Measurements from ENCODE around the gene LRMDA. TPM values are rescaled to one million over a fixed set of nuclear protein-coding genes. Genes with fewer than 3 reads are reported as not detected.

LRMDA gene
- total RNA-seq, 2 experiments from 2014 or later, result not detected

DNA sequence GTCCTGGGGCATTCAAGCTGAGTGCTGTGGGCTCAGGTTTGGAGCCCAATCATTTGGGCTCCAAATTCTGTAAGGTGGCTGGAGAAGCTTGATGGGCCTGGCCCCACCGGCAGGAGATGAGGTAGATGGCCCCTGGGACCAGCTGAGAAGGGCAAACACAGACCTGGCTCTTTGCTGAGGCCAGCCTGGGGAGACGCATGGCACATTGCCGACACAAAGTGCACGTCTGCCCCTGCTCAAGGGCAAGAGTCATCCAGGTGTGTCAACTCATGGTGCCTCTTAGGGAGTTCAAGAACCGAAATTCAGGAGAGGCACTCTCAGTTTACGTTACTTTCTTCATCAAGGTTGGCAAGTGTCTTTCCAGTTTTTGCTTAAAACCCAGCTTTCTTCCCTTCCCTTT lies 227.5 kb downstream of the LRMDA start:
- H3K36me3 Mint-ChIP-seq (ENCODE audit: low read depth), result no peaks in the 10 kb centered on the region
- H3K9me3 ChIP-seq (ENCODE audit: control insufficient read depth in 1 of 2, insufficient read depth in 1 of 2, low read length in 2 of 2), result peaks cover 0 to 4% of the 10 kb centered on the region in 2 experiments
- H3K4me3 Mint-ChIP-seq, result no peak overlapping the region
- TF ChIP-seq, protein P1, sequence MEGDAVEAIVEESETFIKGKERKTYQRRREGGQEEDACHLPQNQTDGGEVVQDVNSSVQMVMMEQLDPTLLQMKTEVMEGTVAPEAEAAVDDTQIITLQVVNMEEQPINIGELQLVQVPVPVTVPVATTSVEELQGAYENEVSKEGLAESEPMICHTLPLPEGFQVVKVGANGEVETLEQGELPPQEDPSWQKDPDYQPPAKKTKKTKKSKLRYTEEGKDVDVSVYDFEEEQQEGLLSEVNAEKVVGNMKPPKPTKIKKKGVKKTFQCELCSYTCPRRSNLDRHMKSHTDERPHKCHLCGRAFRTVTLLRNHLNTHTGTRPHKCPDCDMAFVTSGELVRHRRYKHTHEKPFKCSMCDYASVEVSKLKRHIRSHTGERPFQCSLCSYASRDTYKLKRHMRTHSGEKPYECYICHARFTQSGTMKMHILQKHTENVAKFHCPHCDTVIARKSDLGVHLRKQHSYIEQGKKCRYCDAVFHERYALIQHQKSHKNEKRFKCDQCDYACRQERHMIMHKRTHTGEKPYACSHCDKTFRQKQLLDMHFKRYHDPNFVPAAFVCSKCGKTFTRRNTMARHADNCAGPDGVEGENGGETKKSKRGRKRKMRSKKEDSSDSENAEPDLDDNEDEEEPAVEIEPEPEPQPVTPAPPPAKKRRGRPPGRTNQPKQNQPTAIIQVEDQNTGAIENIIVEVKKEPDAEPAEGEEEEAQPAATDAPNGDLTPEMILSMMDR (IDR thresholded peaks at IDR 0.05), result no peak
- no peak overlapping the region for H3K27ac Mint-ChIP-seq
- ATAC-seq (ENCODE audit: poor library complexity) (no peak), DNase-seq (no peak)
- intact Hi-C loops (cut with DNase I, micrococcal nuclease), result no loop called here
- no peaks in the 10 kb centered on the region for H3K4me1 ChIP-seq (ENCODE audit: insufficient read depth, low read length)
- no peaks in the 10 kb centered on the region for H3K36me3 ChIP-seq (ENCODE audit: insufficient read depth, low read length)
- H3K4me1 Mint-ChIP-seq (ENCODE audit: low read depth), result no peaks in the 10 kb centered on the region
- no peaks in the 10 kb centered on the region for H3K27me3 ChIP-seq (ENCODE audit: control insufficient read depth in 1 of 2, insufficient read depth in 2 of 2, low read length in 2 of 2)
- no peaks in the 10 kb centered on the region for H3K9me3 Mint-ChIP-seq
- H3K27ac ChIP-seq (ENCODE audit: low read depth in 1 of 2, low read length in 2 of 2), result no peak overlapping the region
- H3K4me3 ChIP-seq (ENCODE audit: low read length), result no peak overlapping the region
- POLR2A ChIA-PET, result no interaction called here
- CTCF ChIA-PET, result no interaction called here
- peaks cover 27% of the 10 kb centered on the region for H3K27me3 Mint-ChIP-seq

DNA sequence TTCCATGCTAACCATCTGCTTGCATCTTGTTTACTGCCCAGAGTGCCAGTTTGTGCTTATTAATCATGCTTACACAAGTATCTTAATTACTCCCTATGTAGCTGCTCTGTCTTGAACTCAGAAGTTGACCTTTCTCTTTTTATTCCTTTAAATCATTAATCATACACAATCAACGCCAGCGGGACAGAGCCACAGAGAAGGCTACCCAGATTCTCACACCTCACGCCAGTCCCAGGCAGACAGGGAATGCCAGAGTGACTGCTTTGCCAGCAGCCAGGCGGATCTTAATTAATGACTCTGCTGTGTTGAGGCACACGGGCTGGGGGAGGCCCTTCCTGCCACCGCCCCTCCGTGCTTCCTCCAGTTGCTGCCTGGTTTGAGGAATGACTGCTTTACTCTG lies 229.4 kb downstream of the LRMDA start:
- Histone ChIP-seq H3K27me3 (ENCODE audit: control insufficient read depth in 1 of 2, insufficient read depth in 2 of 2, low read length in 2 of 2) (no peaks in the 10 kb centered on the region), H3K9me3 (ENCODE audit: control insufficient read depth in 1 of 2, insufficient read depth in 1 of 2, low read length in 2 of 2) (peaks cover 0 to 4% of the 10 kb centered on the region in 2 experiments), H3K27ac (ENCODE audit: low read depth in 1 of 2, low read length in 2 of 2) (no peak overlapping the region), H3K4me1 (ENCODE audit: insufficient read depth, low read length) (no peaks in the 10 kb centered on the region), H3K36me3 (ENCODE audit: insufficient read depth, low read length) (no peaks in the 10 kb centered on the region), H3K4me3 (ENCODE audit: low read length) (no peak overlapping the region)
- Mint-ChIP-seq H3K27me3 (peaks cover 25% of the 10 kb centered on the region), H3K4me3 (no peak overlapping the region), H3K36me3 (ENCODE audit: low read depth) (no peaks in the 10 kb centered on the region), H3K27ac (no peak overlapping the region), H3K4me1 (ENCODE audit: low read depth) (no peaks in the 10 kb centered on the region), H3K9me3 (no peaks in the 10 kb centered on the region)
- ATAC-seq (ENCODE audit: poor library complexity), result no peak
- CTCF ChIA-PET, result no interaction called here
- TF ChIP-seq, protein P1 (IDR thresholded peaks at IDR 0.05), result no peak
- no peak for DNase-seq
- POLR2A ChIA-PET, result no interaction called here
- intact Hi-C loops (cut with DNase I, micrococcal nuclease), result no loop called here

DNA sequence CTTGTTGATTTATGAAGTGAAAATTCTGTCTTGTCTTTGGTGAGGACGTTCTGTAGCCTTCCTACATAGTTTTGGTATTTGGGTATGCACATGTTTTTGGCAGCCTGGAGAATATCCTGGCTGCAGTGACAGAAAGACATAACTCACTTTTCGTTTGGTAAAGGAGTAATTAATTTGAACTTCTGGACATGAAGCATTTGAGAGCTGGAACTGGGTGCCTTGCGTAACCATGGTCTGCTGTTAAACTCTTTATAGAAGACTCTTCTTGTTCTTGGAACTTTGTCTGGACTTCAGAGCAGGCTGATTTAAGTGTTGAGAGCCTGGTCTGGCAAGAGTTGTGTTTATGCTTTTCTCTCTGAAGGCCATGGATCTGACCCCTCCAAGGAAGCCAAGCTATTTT lies 231.3 kb downstream of the LRMDA start:
- H3K4me3 Mint-ChIP-seq, result no peak overlapping the region
- Histone ChIP-seq H3K36me3 (ENCODE audit: insufficient read depth, low read length) (no peaks in the 10 kb centered on the region), H3K27ac (ENCODE audit: low read depth in 1 of 2, low read length in 2 of 2) (no peak overlapping the region), H3K4me3 (ENCODE audit: low read length) (no peak overlapping the region), H3K9me3 (ENCODE audit: control insufficient read depth in 1 of 2, insufficient read depth in 1 of 2, low read length in 2 of 2) (peaks cover 0 to 4% of the 10 kb centered on the region in 2 experiments), H3K4me1 (ENCODE audit: insufficient read depth, low read length) (no peaks in the 10 kb centered on the region), H3K27me3 (ENCODE audit: control insufficient read depth in 1 of 2, insufficient read depth in 2 of 2, low read length in 2 of 2) (no peaks in the 10 kb centered on the region)
- no peak for DNase-seq
- no peaks in the 10 kb centered on the region for H3K9me3 Mint-ChIP-seq
- POLR2A ChIA-PET, result no interaction called here
- CTCF ChIA-PET, result no interaction called here
- intact Hi-C loops (cut with DNase I, micrococcal nuclease), result no loop called here
- TF ChIP-seq, protein P1 (IDR thresholded peaks at IDR 0.05), result no peak
- no peaks in the 10 kb centered on the region for H3K36me3 Mint-ChIP-seq (ENCODE audit: low read depth)
- H3K4me1 Mint-ChIP-seq (ENCODE audit: low read depth), result no peaks in the 10 kb centered on the region
- H3K27ac Mint-ChIP-seq, result no peak overlapping the region
- ATAC-seq (ENCODE audit: poor library complexity), result no peak
- H3K27me3 Mint-ChIP-seq, result peaks cover 10% of the 10 kb centered on the region
